ENCODE data around the gene DPF1.

DNA sequence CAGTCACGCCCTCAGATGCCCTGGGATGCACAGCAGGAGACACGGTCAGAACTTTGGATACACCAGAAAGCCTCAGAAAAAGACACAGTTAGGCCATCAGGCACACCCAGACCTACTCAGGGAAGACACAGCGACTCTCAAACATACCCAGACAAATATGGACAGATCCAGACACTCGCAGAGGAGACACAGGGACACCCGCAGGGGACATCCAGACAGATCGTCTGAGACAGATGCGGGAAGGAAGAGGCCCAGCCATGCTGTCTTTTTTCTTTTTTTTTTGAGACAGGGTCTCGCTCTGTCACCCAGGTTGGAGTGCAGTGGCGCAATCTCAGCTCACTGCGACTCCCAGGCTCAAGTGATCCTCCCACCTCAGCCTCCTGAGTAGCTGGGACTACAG lies 4.8 kb downstream of the DPF1 start:
- no peak for TF ChIP-seq CTCF (conservative IDR thresholded peaks at IDR 0.05)
- no peak for TF ChIP-seq ZFX (IDR thresholded peaks at IDR 0.05)

Data from C4-2B (cell line).